Measurements from ENCODE around the gene HOXA1.

HOXA1 gene

GRCh38 chr7:27110186-27111031, 14.6 kb upstream of the HOXA1 start:
- no peak for DNase-seq (ENCODE audit: low read depth)
- H3K4me3 ChIP-seq (ENCODE audit: low read depth, low read length) = no peak overlapping the region
- no peak for TF ChIP-seq CTCF (conservative IDR thresholded peaks at IDR 0.05; ENCODE audit: low read depth, low read length)

- H3K4me3 ChIP-seq (ENCODE audit: low read depth, low read length) = no peak overlapping the region
- TF ChIP-seq CTCF (conservative IDR thresholded peaks at IDR 0.05; ENCODE audit: low read depth, low read length) = no peak
- no peak for DNase-seq (ENCODE audit: low read depth)
Observed at GRCh38 chr7:27109466-27110185, 13.8 kb upstream of the HOXA1 start.

GRCh38 chr7:27108390-27109127, 12.8 kb upstream of the HOXA1 start:
- TF ChIP-seq CTCF (conservative IDR thresholded peaks at IDR 0.05; ENCODE audit: low read depth, low read length) = no peak
- no peak for DNase-seq (ENCODE audit: low read depth)
- no peak overlapping the region for H3K4me3 ChIP-seq (ENCODE audit: low read depth, low read length)

- no peak for DNase-seq (ENCODE audit: low read depth)
- TF ChIP-seq CTCF (conservative IDR thresholded peaks at IDR 0.05; ENCODE audit: low read depth, low read length) = no peak
- H3K4me3 ChIP-seq (ENCODE audit: low read depth, low read length) = no peak overlapping the region
Observed at GRCh38 chr7:27107391-27108381, 11.9 kb upstream of the HOXA1 start.

GRCh38 chr7:27106901-27107240, 11.1 kb upstream of the HOXA1 start:
- TF ChIP-seq CTCF (conservative IDR thresholded peaks at IDR 0.05; ENCODE audit: low read depth, low read length) = no peak
- H3K4me3 ChIP-seq (ENCODE audit: low read depth, low read length) = no peak overlapping the region
- DNase-seq (ENCODE audit: low read depth) = no peak

Measured in choroid plexus epithelial cell (primary cell).